OCI-LY7 (cell line): ENCODE data around the gene AQP12A. TPM values are rescaled to one million over a fixed set of nuclear protein-coding genes. Genes with fewer than 3 reads are reported as not detected.

ENCODE experiments used
- BruUV-seq: library from RNA; stranded (reverse); fragments of 400-500 nt; replicated peaks from 2 replicates; lab custom pipeline; 2021; lab: Mats Ljungman, UMichigan
- CTCF ChIA-PET: fragments of 300-600 bp; sonication (Branson Sonifier 250); formaldehyde crosslinking; loops from one replicate; lab custom pipeline; 2022; ENCODE audit warnings: antibody characterized with exemption; ENCODE audit not compliant: unreplicated experiment; lab: Charles Lee
- POLR2A ChIA-PET: fragments of 300-600 bp; sonication (Branson Sonifier 250); formaldehyde crosslinking; loops from one replicate; lab custom pipeline; 2022; ENCODE audit warnings: antibody characterized with exemption; lab: Charles Lee
- DNase-seq: peaks from one replicate; pipeline ENCODE4 v3.0.0-alpha.2; 2015; ENCODE audit warnings: low spot score
- H2AFZ ChIP-seq: fragments of 200-600 bp; sonication (generic), shearing (Covaris generic); 2 replicates; pipeline ENCODE4 v1.6.1; 2014; ENCODE audit warnings: mild to moderate bottlenecking, antibody characterized with exemption, low read length, moderate library complexity
- H3K27ac ChIP-seq: fragments of 200-600 bp; sonication (generic); 2 replicates; pipeline ENCODE4 v1.5.1; 2014; ENCODE audit warnings: mixed run types, low read depth, mild to moderate bottlenecking, moderate library complexity, low read length, inconsistent platforms; ENCODE audit not compliant: poor library complexity, severe bottlenecking
- H3K36me3 ChIP-seq: fragments of 200-600 bp; sonication (generic); 2 replicates; pipeline ENCODE4 v1.6.1; 2014; ENCODE audit warnings: mild to moderate bottlenecking, antibody characterized with exemption, low read length, moderate library complexity, mixed read lengths; ENCODE audit not compliant: insufficient read depth
- H3K4me1 ChIP-seq: fragments of 200-600 bp; sonication (generic); 2 replicates; pipeline ENCODE4 v1.5.1; 2014; ENCODE audit warnings: mild to moderate bottlenecking, low read length; ENCODE audit not compliant: insufficient read depth, poor library complexity, severe bottlenecking
- H3K4me2 ChIP-seq: fragments of 200-600 bp; sonication (generic); 2 replicates; pipeline ENCODE4 v1.6.1; 2014; ENCODE audit warnings: mild to moderate bottlenecking, low read length
- H3K4me3 ChIP-seq: fragments of 200-600 bp; sonication (generic); 2 replicates; pipeline ENCODE4 v1.5.1; 2014; ENCODE audit warnings: mild to moderate bottlenecking, low read depth, low read length; ENCODE audit not compliant: poor library complexity, severe bottlenecking
- H3K79me2 ChIP-seq: fragments of 200-600 bp; sonication (generic); 2 replicates; pipeline ENCODE4 v1.6.1; 2016; ENCODE audit warnings: low read depth, mild to moderate bottlenecking, low read length, moderate library complexity, mixed read lengths; ENCODE audit not compliant: insufficient read depth
- H3K9me2 ChIP-seq: fragments of 200-600 bp; sonication (generic); 2 replicates; pipeline ENCODE4 v1.6.1; 2016; ENCODE audit warnings: mild to moderate bottlenecking, low read length, mixed read lengths; ENCODE audit not compliant: insufficient read depth
- H3K9me3 ChIP-seq: fragments of 200-600 bp; sonication (generic); 2 replicates; pipeline ENCODE4 v1.6.1; 2014; ENCODE audit warnings: mild to moderate bottlenecking, mixed run types, low read length, mixed read lengths
- H4K20me1 ChIP-seq: fragments of 200-600 bp; sonication (generic); 2 replicates; pipeline ENCODE4 v1.6.1; 2014; ENCODE audit warnings: mild to moderate bottlenecking, antibody characterized with exemption, low read length, moderate library complexity, mixed read lengths; ENCODE audit not compliant: insufficient read depth
- CTCF ChIP-seq: fragments of 200-600 bp; sonication (generic); conservative IDR thresholded peaks from 2 replicates; pipeline ENCODE4 v1.5.1; 2014; ENCODE audit warnings: mild to moderate bottlenecking, antibody characterized with exemption, low read length, moderate library complexity, mixed read lengths
- EZH2phosphoT487 ChIP-seq: fragments of 200-600 bp; sonication (generic); IDR thresholded peaks from 2 replicates; pipeline ENCODE4 v1.6.1; 2018; ENCODE audit warnings: low read depth, borderline replicate concordance, mild to moderate bottlenecking, mixed run types, antibody characterized with exemption, low read length, moderate library complexity, mixed read lengths
- intact Hi-C: fragments of 100-400 bp; cut with micrococcal nuclease; formaldehyde crosslinking; loops from one replicate; pipeline ENCODE4 v1.10.0; 2022; ENCODE audit not compliant: unreplicated experiment
- total RNA-seq, 2 experiments: library from RNA; depleted of rRNA in 1 of 2; stranded (reverse); fragments of >200 nt in 1 of 2; shearing (Covaris generic) in 1 of 2; gene quantifications; 2 replicates each; pipeline ENCODE4 v1.2.3, GENCODE V29; 2014 to 2022

AQP12A gene
- total RNA-seq, 2 experiments from 2014 or later = not detected

DNA sequence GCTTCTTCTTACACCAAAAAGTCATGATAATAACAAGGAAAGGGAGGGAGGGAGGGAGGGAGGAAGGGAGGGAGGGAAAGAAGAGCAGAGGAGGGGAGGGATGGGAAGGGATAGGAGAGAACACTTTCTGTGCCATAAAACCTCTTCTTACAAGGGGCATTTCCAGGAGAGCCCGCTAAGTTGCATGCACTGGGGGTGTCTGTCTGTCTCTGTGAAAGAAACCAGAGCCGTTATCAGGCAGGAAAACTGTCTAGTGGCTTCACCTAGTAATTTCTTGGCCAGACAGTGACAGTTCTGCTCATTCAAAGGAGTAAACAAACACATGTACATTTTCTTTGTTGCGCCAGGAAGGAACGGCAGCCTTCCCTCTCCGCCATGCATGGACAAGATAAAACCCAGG lies 45.8 kb downstream of the AQP12A start:
- Histone ChIP-seq H3K36me3 (no peaks in the 10 kb centered on the region), H3K27ac (no peak overlapping the region), H3K79me2 (no peaks in the 10 kb centered on the region), H3K4me2 (no peak overlapping the region), H4K20me1 (no peaks in the 10 kb centered on the region), H2AFZ (no peak overlapping the region), H3K9me3 (no peaks in the 10 kb centered on the region), H3K4me3 (no peak overlapping the region), H3K4me1 (no peaks in the 10 kb centered on the region), H3K9me2 (no peaks in the 10 kb centered on the region)
- no TSS peak for BruUV-seq
- TF ChIP-seq CTCF (no peak), EZH2phosphoT487 (no peak)
- intact Hi-C loops = no loop called here
- POLR2A ChIA-PET = no interaction called here
- CTCF ChIA-PET = no interaction called here
- DNase-seq = no peak

DNA sequence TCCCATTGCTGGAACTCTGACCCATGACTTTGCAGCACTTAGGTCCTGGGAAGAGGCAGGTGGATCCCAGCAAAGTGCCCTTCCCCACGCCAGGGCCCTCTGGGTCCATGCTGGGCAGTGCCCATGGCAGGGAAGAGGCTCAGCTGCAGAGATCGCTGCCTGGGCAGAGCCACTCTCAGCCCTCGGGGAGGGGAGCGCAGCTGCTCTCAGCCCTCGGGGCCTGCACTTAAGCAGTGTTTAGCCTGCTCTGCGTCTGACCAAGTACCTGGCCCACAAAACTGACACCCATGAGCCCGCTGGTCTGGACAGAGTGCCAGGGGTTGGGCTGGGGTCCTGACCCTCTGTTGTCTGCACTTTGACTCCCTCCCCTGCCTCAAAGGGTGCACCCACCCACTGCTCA lies 46.3 kb downstream of the AQP12A start:
- Histone ChIP-seq H3K27ac (no peak overlapping the region), H3K4me2 (no peak overlapping the region), H4K20me1 (no peaks in the 10 kb centered on the region), H3K36me3 (no peaks in the 10 kb centered on the region), H2AFZ (no peak overlapping the region), H3K9me2 (no peaks in the 10 kb centered on the region), H3K79me2 (no peaks in the 10 kb centered on the region), H3K4me1 (no peaks in the 10 kb centered on the region), H3K4me3 (no peak overlapping the region), H3K9me3 (no peaks in the 10 kb centered on the region)
- CTCF ChIA-PET = no interaction called here
- no peak for DNase-seq
- TF ChIP-seq EZH2phosphoT487 (no peak), CTCF (no peak)
- POLR2A ChIA-PET = no interaction called here
- no TSS peak for BruUV-seq
- intact Hi-C loops = no loop called here

DNA sequence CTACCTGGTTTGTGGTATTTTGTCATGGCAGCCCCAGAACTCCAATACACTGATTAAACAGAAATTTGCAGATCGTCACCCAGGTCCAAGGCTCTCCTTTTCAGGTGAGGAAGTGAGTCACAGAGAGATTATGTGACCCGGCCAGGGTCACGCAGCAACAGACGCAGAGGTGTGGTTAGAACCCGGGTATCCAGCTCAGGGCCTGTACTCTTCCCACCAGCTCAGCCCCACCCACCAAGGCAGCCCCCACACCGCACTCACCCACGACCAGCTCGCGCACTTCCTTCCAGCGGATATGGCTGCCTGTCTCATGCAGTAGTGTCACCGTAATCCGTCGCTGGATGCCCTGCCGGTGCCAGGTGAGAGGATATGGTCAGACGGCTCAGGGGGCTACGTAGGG lies 48.1 kb downstream of the AQP12A start:
- no peaks in the 10 kb centered on the region for H4K20me1 ChIP-seq
- CTCF ChIA-PET = no interaction called here

More for the DNA sequence above, 48.1 kb downstream of the AQP12A start:
- no peaks in the 10 kb centered on the region for H3K9me3 ChIP-seq
- DNase-seq = no peak
- no peaks in the 10 kb centered on the region for H3K9me2 ChIP-seq
- no TSS peak for BruUV-seq
- no peaks in the 10 kb centered on the region for H3K36me3 ChIP-seq
- H3K27ac ChIP-seq = no peak overlapping the region
- H2AFZ ChIP-seq = no peak overlapping the region
- no peak for TF ChIP-seq CTCF
- no peak for TF ChIP-seq EZH2phosphoT487
- H3K79me2 ChIP-seq = no peaks in the 10 kb centered on the region
- intact Hi-C loops = no loop called here
- no peaks in the 10 kb centered on the region for H3K4me1 ChIP-seq
- no peak overlapping the region for H3K4me3 ChIP-seq
- no peak overlapping the region for H3K4me2 ChIP-seq
- POLR2A ChIA-PET = no interaction called here
